PC-9 (cell line): ENCODE data around the gene RS1. TPM values are rescaled to one million over a fixed set of nuclear protein-coding genes. Genes with fewer than 3 reads are reported as not detected.

ENCODE experiments used
- Bru-seq: library from RNA; stranded (reverse); fragments of 400-500 nt; gene quantifications from one replicate; lab custom pipeline; 2021; lab: Mats Ljungman, UMichigan
- BruChase-seq, 2 experiments: library from RNA; stranded (reverse); fragments of 400-500 nt; gene quantifications; one replicate each; lab custom pipeline; 2021; lab: Mats Ljungman, UMichigan
- BruUV-seq: library from RNA; stranded (reverse); fragments of 400-500 nt; replicated peaks from 2 replicates; lab custom pipeline; 2021; lab: Mats Ljungman, UMichigan
- CTCF ChIA-PET: fragments of 300-600 bp; sonication (Branson Sonifier 250); formaldehyde crosslinking; loops from one replicate; lab custom pipeline; 2022; ENCODE audit warnings: antibody characterized with exemption; lab: Charles Lee
- POLR2A ChIA-PET: fragments of 300-600 bp; sonication (Branson Sonifier 250); formaldehyde crosslinking; loops from one replicate; lab custom pipeline; 2022; ENCODE audit warnings: antibody characterized with exemption; ENCODE audit not compliant: unreplicated experiment; lab: Charles Lee
- DNase-seq, 2 experiments: peaks; one replicate each; pipeline versions ENCODE4 v3.0.0 to v3.0.0-alpha.2; 2015 to 2022; ENCODE audit warnings: mixed read lengths in 1 of 2
- H2AFZ ChIP-seq: fragments of 200-600 bp; sonication (generic); 2 replicates; pipeline ENCODE4 v1.8.1; 2017; ENCODE audit warnings: antibody characterized with exemption
- H3F3A ChIP-seq: fragments of 200-600 bp; sonication (generic); 2 replicates; pipeline ENCODE4 v1.8.1; 2017; ENCODE audit warnings: antibody characterized with exemption, mild to moderate bottlenecking, low read depth; ENCODE audit not compliant: insufficient read depth
- H3K27ac ChIP-seq: fragments of 200-600 bp; sonication (generic); 2 replicates; pipeline ENCODE4 v1.6.1; 2016; ENCODE audit warnings: mixed run types
- H3K27me3 ChIP-seq: fragments of 200-600 bp; sonication (generic); 2 replicates; pipeline ENCODE4 v1.6.1; 2016; ENCODE audit warnings: low read depth, mixed run types; ENCODE audit not compliant: insufficient read depth
- H3K36me3 ChIP-seq: fragments of 200-600 bp; sonication (generic); 2 replicates; pipeline ENCODE4 v1.6.1; 2016; ENCODE audit warnings: low read depth, mixed run types
- H3K4me1 ChIP-seq: fragments of 200-600 bp; sonication (generic); replicated peaks from 2 replicates; pipeline ENCODE4 v1.6.1; 2016; ENCODE audit warnings: mixed run types; ENCODE audit not compliant: insufficient read depth
- H3K4me2 ChIP-seq: fragments of 200-600 bp; sonication (generic); 2 replicates; pipeline ENCODE4 v1.6.1; 2017; ENCODE audit warnings: mixed run types
- H3K4me3 ChIP-seq: fragments of 200-600 bp; sonication (generic); 2 replicates; pipeline ENCODE4 v1.6.1; 2016; ENCODE audit warnings: mixed run types
- H3K79me2 ChIP-seq: fragments of 200-600 bp; sonication (generic); 2 replicates; pipeline ENCODE4 v1.6.1; 2017; ENCODE audit warnings: low read depth, mixed run types
- H3K9me2 ChIP-seq: fragments of 200-600 bp; sonication (generic); 2 replicates; pipeline ENCODE4 v1.8.1; 2017; ENCODE audit warnings: mild to moderate bottlenecking; ENCODE audit not compliant: insufficient read depth
- H3K9me3 ChIP-seq: fragments of 200-600 bp; sonication (generic); 2 replicates; pipeline ENCODE4 v1.8.1; 2016; ENCODE audit warnings: low read depth; ENCODE audit not compliant: insufficient read depth
- H4K20me1 ChIP-seq: fragments of 200-600 bp; sonication (generic); 2 replicates; pipeline ENCODE4 v1.8.1; 2017; ENCODE audit not compliant: insufficient read depth
- CTCF ChIP-seq: fragments of 200-600 bp; sonication (generic); conservative IDR thresholded peaks from 2 replicates; pipeline ENCODE4 v1.6.1; 2017; ENCODE audit warnings: mixed run types, antibody characterized with exemption, mild to moderate bottlenecking, moderate library complexity
- EZH2 ChIP-seq: fragments of 200-600 bp; sonication (generic); IDR thresholded peaks from 2 replicates; pipeline ENCODE4 v1.8.0; 2017; ENCODE audit warnings: antibody characterized with exemption, low read depth
- intact Hi-C: fragments of 100-400 bp; cut with micrococcal nuclease; formaldehyde crosslinking; loops from one replicate; pipeline ENCODE4 v1.10.0; 2022; ENCODE audit not compliant: unreplicated experiment
- long read RNA-seq: library from polyadenylated mRNA; stranded (forward); transcript quantifications from one replicate; pipeline ENCODE4 v2.0.0, GENCODE V29; 2022
- total RNA-seq: library from RNA; stranded (reverse); gene quantifications from 2 replicates; pipeline ENCODE4 v1.2.3, GENCODE V29; 2021

RS1 gene
- total RNA-seq (not detected in 2 replicates), Bru-seq, nascent RNA (not detected), BruChase-seq, experiment 1, labeled RNA remaining after a 2-hour chase (not detected), BruChase-seq, experiment 2, labeled RNA remaining after a 6-hour chase (not detected)
- long read RNA-seq = 0 reads

DNA sequence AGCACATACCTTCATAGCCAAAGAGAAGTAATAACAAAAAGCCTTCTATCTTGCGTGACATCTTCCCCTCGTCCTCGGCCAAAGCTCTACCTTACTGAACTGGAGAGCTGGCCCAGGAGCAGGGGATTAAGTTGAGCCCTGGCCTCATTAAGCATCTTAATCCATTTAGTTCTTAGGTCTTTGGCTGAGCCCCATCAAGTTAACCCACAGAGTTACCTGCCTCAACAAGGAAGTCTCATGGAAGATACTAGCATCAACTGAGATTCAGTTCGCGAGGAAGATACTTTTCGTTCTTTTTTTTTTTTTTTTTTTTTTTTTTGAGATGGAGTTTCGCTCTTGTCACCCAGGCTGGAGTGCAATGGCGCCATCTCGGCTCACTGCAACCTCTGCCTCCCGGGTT, at the start of gene RS1:
Gene RS1, minus strand, starts transcription at position 101 of the 400 bp plus-strand sequence. Its CDS starts 40 bp downstream, at position 61.
- H4K20me1 ChIP-seq = no peaks in the 10 kb centered on the region
- intact Hi-C loops = no loop called here
- H3K9me3 ChIP-seq = no peaks in the 10 kb centered on the region
- H3F3A ChIP-seq = no peaks in the 10 kb centered on the region
- H3K27me3 ChIP-seq = no peaks in the 10 kb centered on the region
- H3K79me2 ChIP-seq = no peaks in the 10 kb centered on the region
- CTCF ChIA-PET = no interaction called here
- no peak within 1 kb of the TSS for H3K4me3 ChIP-seq
- H3K36me3 ChIP-seq = no peaks in the 10 kb centered on the region
- TF ChIP-seq EZH2 (no peak), CTCF (no peak)
- no peaks in the 10 kb centered on the region for H3K9me2 ChIP-seq
- BruUV-seq = no TSS peak
- H3K27ac ChIP-seq = no peak within 1 kb of the TSS
- POLR2A ChIA-PET = no interaction called here
- H3K4me1 ChIP-seq = peaks cover 4% of the 10 kb centered on the region; the same call in 1 of the 2 replicates
- no peak within 1 kb of the TSS for H3K4me2 ChIP-seq
- H2AFZ ChIP-seq = no peak within 1 kb of the TSS
- no peak for DNase-seq

DNA sequence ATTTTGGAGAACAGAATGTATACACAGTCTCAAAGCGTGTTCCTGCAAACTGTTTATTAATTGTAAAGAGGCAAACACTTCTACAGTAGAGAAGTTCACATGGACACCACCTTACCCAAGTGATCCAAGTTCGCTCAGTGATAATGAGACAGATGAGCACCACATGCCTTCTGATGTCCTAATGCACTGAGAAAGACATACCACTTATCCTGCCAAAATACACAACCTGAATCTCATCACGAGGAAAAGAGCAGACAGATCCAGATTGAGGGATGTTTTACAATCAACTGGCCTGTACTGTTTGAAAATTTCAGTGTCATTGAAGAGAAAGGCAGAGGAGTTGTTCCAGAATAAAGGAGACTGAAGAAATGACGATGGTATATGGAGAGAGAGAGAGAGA, 47.9 kb upstream of the RS1 start:
- TF ChIP-seq EZH2 (no peak), CTCF (no peak)
- intact Hi-C loops = no loop called here

GRCh38 chrX:18714910-18715309, 43.0 kb upstream of the RS1 start:
- Histone ChIP-seq H4K20me1 (no peaks in the 10 kb centered on the region), H3K4me1 (no peaks in the 10 kb centered on the region), H3K27me3 (no peaks in the 10 kb centered on the region), H3K9me3 (no peaks in the 10 kb centered on the region), H3K27ac (no peak overlapping the region), H3K4me3 (no peak overlapping the region), H3K36me3 (no peaks in the 10 kb centered on the region), H3K9me2 (no peaks in the 10 kb centered on the region), H3K4me2 (no peak overlapping the region), H2AFZ (no peak overlapping the region), H3K79me2 (no peaks in the 10 kb centered on the region), H3F3A (no peaks in the 10 kb centered on the region)
- ChIA-PET POLR2A (no interaction called here), CTCF (no interaction called here)
- BruUV-seq = no TSS peak
- DNase-seq = no peak
- TF ChIP-seq CTCF = no peak
- no peak for TF ChIP-seq EZH2
- intact Hi-C loops = no loop called here

More for the DNA sequence above, 47.9 kb upstream of the RS1 start:
- POLR2A ChIA-PET = no interaction called here
- CTCF ChIA-PET = no interaction called here
- Histone ChIP-seq H3K27ac (no peak overlapping the region), H3K4me2 (no peak overlapping the region), H3K36me3 (no peaks in the 10 kb centered on the region), H3K9me2 (no peaks in the 10 kb centered on the region), H3K4me1 (no peaks in the 10 kb centered on the region), H4K20me1 (no peaks in the 10 kb centered on the region), H3F3A (no peaks in the 10 kb centered on the region), H2AFZ (no peak overlapping the region), H3K79me2 (no peaks in the 10 kb centered on the region), H3K9me3 (no peaks in the 10 kb centered on the region), H3K27me3 (no peaks in the 10 kb centered on the region), H3K4me3 (no peak overlapping the region)
- DNase-seq = no peak
- no TSS peak for BruUV-seq
